ENCODE measurements around the gene USP3.
A peak's percentile ranks its signal among the peaks of the same experiment; 100 is the strongest.

- TF ChIP-seq EP300 (IDR thresholded peaks at IDR 0.05) = no peak
- TF ChIP-seq CTCF (IDR thresholded peaks at IDR 0.05) = no peak
- TF ChIP-seq POLR2AphosphoS5 (IDR thresholded peaks at IDR 0.05) = peak; percentile 63 to 66
Observed at GRCh38 chr15:63598473-63599400, 94.3 kb downstream of the USP3 start.

All from esophagus muscularis mucosa (tissue), 4 donors.